ENCODE measurements around the gene TANK. TPM values are rescaled to one million over a fixed set of nuclear protein-coding genes. Genes with fewer than 3 reads are reported as not detected.

TANK gene
- total RNA-seq, 1 experiment from 2014 or later = 52.2 TPM

DNA sequence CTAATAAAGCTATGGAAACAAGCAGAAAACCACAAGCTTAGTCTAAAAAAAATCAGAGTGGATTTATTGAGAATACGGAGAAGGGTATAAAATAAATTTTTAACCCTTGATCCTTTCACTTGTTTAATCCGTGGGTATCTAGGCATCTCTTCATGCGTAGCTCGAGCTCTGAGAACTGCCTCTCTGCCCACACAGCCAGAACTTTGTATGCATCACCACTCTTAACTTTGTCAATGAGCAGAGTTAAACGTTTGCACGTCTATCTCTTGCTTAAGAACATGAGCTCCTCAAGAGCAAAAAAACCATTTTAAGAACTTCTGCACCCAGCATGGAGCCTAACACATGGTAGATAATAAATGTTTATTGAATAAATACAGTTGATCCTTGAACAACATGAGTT is 26.9 kb upstream of the TANK start:
- no peak for DNase-seq (ENCODE audit: low spot score)

DNA sequence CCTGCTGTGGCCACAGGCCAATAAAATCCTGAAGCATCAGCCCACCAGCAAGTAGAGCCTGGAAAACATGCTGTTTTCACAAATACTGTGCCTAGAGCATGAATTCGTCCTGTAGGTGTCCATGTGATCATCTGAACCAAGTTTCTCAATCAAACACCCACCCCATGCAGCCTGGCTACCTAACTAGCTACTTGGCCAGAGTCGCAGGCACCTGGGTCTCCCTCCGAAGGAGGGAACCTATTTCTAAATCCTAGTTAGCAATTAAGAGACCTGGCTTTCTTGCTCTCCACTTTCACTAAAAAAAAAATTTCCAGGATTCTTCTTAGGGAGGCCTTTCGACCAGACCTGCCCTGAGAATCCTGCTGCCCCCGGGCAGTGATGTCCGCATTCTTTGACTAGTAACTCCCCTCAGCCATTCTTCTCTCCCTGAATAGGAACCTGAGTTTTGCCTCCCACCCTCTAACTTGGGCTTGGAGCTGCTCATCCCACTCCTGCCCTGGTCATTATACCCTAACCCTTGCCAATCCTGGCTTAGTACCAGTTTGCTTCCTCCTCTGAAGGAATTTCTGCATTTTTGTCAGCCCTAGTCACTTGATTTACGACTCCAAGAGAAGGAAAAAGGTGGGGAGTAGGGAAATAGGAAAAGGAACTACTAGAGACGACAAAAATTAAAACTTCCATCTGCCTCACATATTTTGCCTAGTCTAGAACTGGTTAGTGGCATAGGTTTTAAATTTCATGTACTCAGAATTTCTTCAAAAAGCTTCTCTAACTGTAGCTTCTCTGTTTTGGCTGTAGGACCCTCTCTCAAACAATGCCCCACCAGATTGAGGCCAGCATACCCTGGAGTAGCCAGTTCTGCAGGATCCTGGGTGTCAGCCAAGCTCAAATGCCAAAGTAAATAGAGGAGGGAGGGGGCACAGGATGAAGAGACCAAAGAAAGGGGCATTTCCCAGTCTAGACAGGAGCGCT is 25.4 kb upstream of the TANK start:
- DNase-seq (ENCODE audit: low spot score) = peak; percentile 84

DNA sequence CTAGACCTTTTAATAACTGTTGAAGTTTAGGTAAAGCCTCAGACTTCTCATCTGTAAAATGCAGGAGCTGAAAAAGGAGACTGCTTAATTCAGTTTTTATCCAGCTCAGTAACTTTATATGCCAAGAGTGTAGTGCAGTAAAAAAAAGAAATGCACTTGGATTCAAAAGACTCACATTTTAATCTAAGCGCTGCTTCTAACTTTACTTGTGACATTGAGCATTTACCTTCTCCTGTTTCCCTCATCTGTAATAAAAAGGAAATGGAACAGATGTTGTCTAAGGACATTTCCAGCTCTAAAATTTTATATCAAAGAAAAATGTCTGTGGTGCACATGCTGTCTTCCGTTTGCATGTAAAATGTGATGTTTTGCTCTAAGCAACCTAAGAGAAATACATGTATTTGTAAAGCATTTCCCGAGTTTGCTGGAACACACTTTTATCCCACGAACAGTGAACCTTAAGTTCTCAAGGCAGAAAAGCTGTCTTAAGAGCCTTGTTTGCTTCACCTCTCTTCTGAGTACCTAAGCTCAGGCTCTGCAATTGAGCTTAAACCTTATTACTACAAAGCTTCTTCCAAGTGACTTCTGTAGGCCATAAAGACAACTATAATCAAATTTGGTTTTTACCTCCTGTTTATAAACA is 24.2 kb upstream of the TANK start:
- peak; percentile 50 for DNase-seq (ENCODE audit: low spot score)

DNA sequence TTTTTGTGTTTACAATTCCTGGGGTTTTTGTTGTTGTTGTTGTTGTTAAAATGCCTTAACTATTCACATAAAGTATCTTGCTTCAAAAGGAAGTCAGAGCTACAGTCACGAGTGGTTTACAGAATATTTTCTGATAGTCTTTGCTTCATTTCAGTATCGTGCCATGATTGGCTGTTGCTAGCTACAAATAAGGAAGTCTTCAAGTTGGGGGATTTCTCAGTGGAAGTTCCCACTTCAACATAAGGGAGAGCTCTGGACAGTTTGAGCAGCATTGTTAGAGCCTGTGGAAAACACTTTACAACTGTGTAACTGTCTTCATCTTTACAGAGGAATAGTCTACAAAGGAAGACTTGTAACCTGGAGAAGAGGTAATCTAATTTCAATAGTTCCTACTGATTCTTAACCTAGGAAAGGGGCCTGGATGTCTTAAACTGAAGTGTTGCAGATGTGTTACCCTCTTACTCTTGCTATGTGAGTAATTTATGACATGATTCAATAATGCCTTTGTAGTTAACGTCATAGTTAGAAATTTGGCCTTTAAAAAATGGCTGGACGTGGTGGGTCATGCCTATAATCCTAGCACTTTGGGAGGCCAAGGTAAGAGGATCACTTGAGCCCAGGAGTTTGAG is 23.4 kb upstream of the TANK start:
- DNase-seq (ENCODE audit: low spot score) = peak; percentile 77

DNA sequence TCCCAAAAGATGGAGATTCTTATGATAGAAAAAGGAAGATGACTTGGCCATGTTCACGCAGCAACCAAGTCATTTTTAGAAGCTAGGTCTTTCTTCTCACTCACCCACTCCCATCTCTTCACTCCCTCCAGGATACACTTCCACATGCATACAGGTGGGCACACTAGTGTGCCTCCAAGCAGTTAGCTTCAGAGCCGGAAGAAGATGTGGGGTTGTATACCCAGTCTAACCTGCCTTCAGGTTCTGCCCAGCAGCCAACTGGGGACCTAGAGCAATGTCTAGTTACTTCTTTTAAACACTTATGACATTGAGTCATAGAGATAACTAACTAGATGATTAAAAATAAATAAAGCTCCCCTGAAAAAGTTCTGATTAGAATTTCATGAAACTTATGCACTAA is 21.8 kb upstream of the TANK start:
- peak; percentile 50 for DNase-seq (ENCODE audit: low spot score)

DNA sequence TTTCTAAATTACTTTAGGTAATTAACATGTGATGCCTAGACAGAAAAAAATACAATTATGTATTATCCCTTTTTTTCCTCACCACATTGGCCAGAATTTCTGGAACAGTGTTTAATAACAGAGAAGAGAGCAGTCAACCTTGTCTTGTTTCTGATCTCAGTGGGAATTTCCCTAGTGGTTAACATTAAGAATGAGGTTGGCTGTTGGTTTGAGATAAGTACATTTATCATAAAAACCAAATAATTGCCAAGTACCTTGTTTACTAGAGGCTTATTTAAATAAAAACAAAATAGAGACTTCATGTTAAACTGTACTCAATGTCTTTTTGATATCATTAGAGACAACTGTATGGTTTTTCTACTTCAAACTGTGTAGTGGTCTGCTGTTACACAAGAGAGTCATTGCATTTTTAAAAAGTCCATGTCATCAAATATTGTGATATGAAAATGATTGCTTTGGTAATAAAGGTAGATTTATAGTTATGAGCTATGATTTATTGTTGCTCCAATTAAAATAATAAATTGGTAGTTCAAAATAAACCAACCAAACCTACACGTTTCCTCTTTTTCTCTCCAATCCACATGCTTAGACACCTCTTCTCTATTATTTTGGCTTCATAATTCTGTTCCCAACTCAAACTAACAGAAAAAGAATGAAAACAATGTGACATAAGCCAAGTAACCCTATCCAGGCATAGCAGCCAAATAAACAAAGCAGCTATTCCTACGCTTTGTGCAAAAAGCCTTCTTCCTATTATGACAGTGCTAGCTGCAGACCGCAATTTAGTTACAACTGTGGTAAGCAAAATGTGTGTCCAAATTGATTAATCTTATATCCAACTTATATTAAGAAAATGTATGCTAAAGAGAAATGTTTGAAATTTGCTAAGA is 20.9 kb upstream of the TANK start:
- DNase-seq (ENCODE audit: low spot score) = peak; percentile 50

DNA sequence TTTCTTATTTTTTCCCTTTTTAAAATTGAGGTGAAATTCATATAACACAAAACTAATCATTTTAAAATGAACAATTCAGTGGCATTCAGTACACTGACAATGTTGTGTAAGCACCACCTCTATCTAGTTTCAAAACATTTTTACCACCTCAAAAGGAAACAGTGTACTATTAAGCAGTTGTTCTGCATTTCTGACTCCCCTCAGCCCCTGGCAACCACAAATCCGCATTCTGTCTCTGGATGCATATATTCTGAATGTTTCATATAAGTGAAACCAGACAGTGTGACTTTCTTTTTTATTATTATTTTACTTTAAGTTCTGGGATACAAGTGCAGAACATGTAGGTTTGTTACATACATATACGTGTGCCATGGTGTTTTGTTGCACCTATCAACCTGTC is 19.2 kb upstream of the TANK start:
- no peak for DNase-seq (ENCODE audit: low spot score)

DNA sequence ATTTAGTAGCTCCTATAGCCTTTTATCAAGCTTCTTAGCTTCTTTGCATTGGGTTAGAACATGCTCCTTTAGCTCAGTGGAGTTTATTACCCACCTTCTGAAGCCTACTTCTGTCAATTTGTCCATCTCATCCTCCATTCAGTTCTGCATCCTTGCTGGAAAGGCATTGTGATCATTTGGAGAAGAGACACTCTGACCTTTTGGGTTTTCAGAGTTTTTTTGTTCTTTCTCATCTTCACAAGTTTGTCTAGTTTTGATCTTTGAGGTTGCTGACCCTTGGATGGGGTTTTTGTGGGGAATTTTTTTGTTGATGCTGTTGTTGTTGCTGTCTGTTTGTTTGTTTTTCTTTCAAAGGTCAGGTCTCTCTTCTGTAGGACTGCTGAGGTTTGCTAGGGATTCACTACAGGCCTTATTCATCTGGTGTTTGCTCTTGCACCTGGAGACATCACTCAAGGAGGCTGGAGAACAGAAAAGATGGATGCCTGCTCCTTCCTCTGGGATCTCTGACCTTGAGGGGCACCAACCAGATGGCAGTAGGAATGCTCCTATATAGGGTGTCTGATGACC is 13.9 kb upstream of the TANK start:
- no peak for DNase-seq (ENCODE audit: low spot score)

DNA sequence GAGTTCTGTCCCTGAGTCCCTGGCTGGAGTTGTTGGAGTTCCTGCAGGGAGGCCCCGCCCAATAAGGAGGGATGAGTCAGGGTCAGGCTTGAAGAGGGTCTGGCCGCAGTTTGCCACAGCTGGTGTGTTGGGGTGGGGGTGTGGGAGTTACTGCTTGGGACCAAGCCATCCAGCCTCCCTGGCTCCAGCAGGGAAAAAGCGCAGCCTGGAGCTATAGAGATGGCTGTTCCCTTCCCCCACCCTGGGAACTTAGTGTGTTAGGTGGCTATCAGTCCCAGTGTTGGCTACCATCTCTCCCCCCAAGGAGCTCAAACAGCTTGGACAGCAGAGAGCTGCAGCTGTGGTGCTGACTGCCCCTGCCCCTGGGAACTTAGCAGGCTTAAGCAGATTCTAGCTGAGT is 13.2 kb upstream of the TANK start:
- no peak for DNase-seq (ENCODE audit: low spot score)

DNA sequence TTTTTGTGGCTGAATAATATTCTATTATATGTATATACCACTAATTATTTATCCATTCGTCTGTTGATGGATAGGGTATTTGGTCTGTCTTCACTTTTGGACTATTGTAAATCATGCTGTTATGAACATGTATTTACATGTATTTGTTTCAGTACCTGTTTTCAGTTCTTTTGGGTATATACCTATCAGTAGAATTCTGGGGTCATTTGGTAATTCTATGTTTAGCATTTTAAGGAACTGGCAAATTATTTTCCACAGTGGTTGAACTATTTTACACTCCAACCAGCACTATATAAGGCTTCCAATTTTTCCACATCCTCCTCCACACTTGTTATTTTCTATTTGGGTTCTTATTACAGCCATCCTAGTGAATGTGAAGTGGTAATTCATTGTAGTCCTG is 12.4 kb upstream of the TANK start:
- no peak for DNase-seq (ENCODE audit: low spot score)

DNA sequence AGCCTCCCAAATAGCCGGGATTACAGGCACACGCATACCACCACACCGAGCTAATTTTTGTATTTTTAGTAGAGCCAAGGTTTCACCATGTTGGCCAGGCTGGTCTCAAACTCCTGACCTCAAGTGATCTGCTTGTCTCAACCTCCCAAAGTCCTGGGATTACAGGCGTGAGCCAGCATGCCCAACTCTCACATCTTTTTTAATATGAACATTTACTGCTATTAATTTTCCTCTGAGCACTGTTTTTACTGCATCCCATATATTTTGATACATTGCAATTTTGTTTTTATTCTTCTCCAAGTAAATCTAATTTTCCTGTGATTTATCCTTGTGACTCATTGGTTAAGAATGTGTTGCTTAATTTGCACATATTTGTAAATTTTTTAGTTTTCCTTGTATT is 9.5 kb upstream of the TANK start:
- DNase-seq (ENCODE audit: low spot score) = no peak

DNA sequence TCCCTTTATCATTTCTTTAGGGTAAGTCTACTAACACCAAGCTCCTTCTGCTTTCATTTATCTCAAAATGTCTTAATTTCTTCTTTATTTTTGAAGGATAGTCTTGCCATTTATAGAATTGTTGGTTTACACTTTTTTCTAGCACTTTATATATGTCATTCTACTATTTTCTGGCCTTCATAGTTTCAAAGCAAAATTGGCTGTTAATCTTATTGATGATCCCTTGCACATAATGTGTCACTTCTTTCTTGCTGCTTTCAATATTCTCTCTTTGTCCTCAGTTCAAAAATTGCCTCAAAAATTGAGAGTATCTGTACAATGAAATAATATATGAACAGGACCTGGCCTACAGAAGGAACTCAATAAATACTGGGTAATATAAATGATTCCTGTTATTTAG is 7.9 kb upstream of the TANK start:
- no peak for DNase-seq (ENCODE audit: low spot score)

DNA sequence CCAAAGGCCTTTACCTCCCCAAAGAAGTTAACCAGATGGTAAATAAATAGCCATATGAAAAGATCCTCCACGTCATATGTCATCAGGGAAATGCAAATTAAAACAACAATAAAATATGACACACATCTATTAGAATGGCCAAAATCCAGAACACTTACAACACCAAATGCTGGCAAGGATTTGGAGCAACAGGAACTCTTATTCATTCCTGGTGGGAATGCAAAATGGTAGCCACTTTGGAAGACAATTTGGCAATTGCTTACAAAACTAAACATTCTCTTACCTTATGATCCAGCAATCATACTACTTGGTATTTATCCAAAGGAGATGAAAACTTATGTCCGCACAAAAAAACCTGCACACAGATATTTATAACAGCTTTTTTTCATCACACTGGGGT is 1.3 kb upstream of the TANK start:
- no peak for DNase-seq (ENCODE audit: low spot score)

DNA sequence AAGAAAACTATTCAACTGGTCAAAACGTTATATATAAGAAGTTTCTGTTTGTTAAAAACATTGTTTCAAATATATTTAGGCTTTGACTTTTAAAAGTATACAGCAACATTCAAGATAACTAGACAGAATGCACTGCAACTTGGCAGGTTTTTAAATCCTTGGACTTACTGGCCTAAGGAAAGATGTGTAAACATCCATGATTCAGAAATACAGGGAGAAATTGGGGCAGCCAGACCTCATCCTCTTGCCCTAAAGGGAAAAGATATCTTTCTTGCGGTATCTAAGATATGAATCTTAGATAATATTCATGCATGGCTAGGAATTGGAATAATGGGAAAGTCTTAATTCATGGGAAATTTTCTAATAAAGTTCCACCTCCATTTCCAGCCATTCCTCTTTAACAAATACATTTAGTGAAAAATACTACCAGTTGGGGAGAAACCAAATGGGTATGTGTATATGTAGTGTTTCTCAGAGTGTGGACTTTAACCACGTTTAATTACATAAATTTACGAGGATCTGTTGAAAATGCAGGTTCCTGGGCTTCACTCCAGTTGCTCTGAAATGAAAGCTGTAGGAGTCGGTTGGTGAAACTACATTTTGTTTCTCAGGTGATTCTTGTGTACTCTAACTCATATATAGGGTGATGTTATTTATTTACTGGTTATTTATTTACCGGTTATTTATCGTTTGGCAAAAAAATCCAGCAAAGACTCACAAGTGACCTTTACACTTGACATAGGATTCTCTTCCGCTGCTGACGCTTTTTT is 587 bp upstream of the TANK start:
- DNase-seq (ENCODE audit: low spot score) = no peak

DNA sequence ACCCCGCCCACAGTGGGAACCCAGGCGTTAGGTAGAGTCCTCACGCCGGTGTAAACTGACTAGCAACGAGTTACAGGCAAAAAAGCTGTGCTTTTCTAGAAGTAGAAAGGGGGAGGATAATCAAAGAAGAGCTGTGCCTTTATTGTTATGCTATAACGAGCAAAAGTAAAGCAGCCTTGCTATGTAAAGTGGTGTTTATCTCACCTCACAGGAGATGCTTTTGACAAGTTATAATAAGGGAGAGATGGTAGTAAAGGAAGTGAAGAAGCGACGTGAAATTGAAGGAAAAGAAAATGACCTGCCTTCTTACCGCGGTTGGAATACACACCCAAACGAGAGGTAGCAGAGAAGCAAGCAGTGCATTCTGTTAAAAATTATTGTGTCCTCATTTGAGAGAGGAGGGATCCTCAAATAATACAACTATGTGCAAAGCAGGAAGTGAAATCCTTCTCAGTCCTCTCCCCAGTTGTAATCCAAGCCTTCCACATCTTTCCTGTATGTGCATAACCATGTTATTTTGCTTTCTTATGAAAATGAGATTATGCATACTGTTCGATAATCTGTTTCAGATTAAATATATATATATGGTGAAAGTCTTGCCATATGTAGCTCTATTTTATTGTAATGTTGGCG is 962 bp downstream of the TANK start:
- no peak for DNase-seq (ENCODE audit: low spot score)

DNA sequence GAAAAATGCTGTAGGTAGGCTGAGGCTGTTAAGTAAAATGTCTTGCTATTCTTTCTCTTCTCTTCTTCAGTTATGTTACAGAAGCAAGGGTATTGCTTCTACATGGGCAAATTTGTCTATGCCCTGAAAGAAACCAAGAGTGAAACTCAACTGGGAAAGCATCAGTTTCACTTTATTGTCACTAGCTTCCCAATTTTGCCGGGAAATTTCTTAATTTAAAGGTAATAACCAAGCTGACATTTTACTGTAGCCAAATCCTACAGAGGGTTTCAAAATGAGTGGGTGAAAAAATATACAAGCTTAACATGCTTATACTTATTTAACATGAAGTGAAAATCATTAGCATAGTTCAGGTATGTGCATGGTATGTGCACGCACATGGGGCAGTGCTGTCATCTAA is 3.2 kb downstream of the TANK start:
- DNase-seq (ENCODE audit: low spot score) = no peak

DNA sequence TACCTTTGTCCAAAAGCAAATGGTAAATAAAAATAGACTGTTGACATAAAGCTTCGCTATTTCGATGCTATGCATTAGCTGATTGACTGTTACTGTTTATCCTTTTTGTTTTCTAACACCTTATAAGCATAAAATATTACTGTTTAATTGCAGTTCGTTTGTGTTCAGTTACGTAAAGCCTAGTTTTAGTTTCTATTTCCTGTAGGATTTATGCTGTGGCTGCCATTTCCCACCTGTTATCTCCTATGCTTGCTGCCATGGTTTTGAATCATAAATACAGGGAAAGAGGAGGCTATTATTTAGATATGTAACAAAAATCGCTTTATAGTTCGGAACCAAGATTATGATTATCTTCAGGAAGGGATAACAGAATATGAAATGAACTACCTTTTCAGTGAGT is 3.9 kb downstream of the TANK start:
- no peak for DNase-seq (ENCODE audit: low spot score)

DNA sequence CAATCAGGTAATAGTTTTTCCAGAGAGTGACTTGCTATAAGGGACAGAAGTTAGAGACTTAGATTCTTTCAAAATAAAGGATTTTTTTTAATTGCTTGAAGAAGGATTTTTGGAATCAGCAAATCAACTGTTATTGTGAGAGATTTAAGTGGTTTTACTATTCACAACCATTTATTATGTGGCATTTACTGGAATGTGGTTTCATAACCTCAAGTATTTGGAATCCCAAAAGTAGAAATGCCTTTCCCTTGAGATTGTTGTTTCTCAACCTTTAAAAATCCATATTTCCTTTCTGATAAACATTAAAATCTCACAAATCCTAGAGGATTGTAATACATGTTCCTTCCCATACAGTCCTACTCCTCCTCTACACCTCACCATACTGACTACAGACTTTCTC is 5.0 kb downstream of the TANK start:
- no peak for DNase-seq (ENCODE audit: low spot score)

DNA sequence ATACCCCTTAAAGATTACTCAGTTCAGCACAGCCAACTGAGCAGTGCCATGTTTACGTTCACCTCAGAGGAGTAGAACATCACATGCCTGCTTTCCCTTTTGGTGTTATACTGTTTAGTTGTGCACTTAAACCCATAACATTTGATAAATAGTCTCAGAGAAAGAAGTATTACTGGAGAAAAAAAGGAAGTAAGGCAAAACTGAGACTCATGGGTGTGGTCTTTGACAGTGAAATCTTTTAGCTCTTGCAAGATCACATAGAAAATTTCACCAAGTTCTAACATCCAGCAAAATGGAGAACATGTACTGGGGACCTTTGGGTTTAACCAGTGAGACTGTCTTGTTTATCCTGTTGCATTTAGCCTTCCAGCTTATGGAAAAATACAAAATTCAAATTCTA is 5.6 kb downstream of the TANK start:
- no peak for DNase-seq (ENCODE audit: low spot score)

All from HT-29 (cell line).